Measurements from ENCODE around the gene DACH1.

DACH1 gene

GRCh38 chr13:71695662-71696061 lies 171.3 kb downstream of the DACH1 start:
- no peak for DNase-seq

- no peak for DNase-seq
Measured at GRCh38 chr13:71685072-71685471, 181.9 kb downstream of the DACH1 start.

GRCh38 chr13:71681901-71682613 lies 184.9 kb downstream of the DACH1 start:
- DNase-seq: no peak

GRCh38 chr13:71677124-71677523 lies 189.9 kb downstream of the DACH1 start:
- DNase-seq: no peak

- no peak for DNase-seq
Measured at GRCh38 chr13:71672512-71672911, 194.5 kb downstream of the DACH1 start.

GRCh38 chr13:71663431-71663830 lies 203.6 kb downstream of the DACH1 start:
- DNase-seq: no peak

GRCh38 chr13:71661921-71662320 lies 205.1 kb downstream of the DACH1 start:
- no peak for DNase-seq

GRCh38 chr13:71659404-71659803 lies 207.6 kb downstream of the DACH1 start:
- no peak for DNase-seq

- no peak for DNase-seq
Measured at GRCh38 chr13:71645467-71645866, 221.5 kb downstream of the DACH1 start.

- no peak for DNase-seq
Measured at GRCh38 chr13:71644579-71644978, 222.4 kb downstream of the DACH1 start.

- no peak for DNase-seq
Measured at GRCh38 chr13:71643448-71643860, 223.6 kb downstream of the DACH1 start.

GRCh38 chr13:71638751-71639150 lies 228.3 kb downstream of the DACH1 start:
- DNase-seq: no peak

GRCh38 chr13:71634602-71635443 lies 232.2 kb downstream of the DACH1 start:
- no peak for DNase-seq

- no peak for DNase-seq
Measured at GRCh38 chr13:71634182-71634581, 232.8 kb downstream of the DACH1 start.

GRCh38 chr13:71632721-71633120 lies 234.3 kb downstream of the DACH1 start:
- DNase-seq: no peak

GRCh38 chr13:71632206-71632605 lies 234.8 kb downstream of the DACH1 start:
- no peak for DNase-seq

GRCh38 chr13:71629167-71629566 lies 237.8 kb downstream of the DACH1 start:
- no peak for DNase-seq

- DNase-seq: no peak
Measured at GRCh38 chr13:71626421-71627117, 240.4 kb downstream of the DACH1 start.

GRCh38 chr13:71625694-71626093 lies 241.3 kb downstream of the DACH1 start:
- DNase-seq: no peak

- no peak for DNase-seq
Measured at GRCh38 chr13:71624653-71625600, 242.1 kb downstream of the DACH1 start.

- no peak for DNase-seq
Measured at GRCh38 chr13:71621174-71622124, 245.6 kb downstream of the DACH1 start.

Data from NCI-H1048 (cell line).